Peyer's patch (tissue), 4 donors: Measurements from ENCODE around the gene EPHA2. TPM values are rescaled to one million over a fixed set of nuclear protein-coding genes. Genes with fewer than 3 reads are reported as not detected.

Source experiments
- DNase-seq, 3 donors: peaks; one replicate each; pipeline ENCODE4 v3.0.0-alpha.2; 2017 to 2019
- H3K27ac ChIP-seq, 4 donors: fragments of 200-600 bp; sonication (generic); one replicate each; pipeline ENCODE4 v1.5.1; 2016 to 2019
- H3K27me3 ChIP-seq, 2 donors: fragments of 200-600 bp; sonication (generic); one replicate each; pipeline ENCODE4 v1.5.1; 2019
- H3K36me3 ChIP-seq, 3 donors: fragments of 200-600 bp; sonication (generic); one replicate each; pipeline ENCODE4 v1.5.1; 2016 to 2019
- H3K4me1 ChIP-seq, 4 donors: fragments of 200-600 bp; sonication (generic); one replicate each; pipeline ENCODE4 v1.5.1; 2016 to 2019
- H3K4me3 ChIP-seq, 4 donors: fragments of 200-600 bp; sonication (generic); 1 replicate in 3 of 4; 2 replicates in 1 of 4; pipeline ENCODE4 v1.5.1; 2016 to 2019; ENCODE audit warnings: mild to moderate bottlenecking in 1 of 4
- H3K9me3 ChIP-seq, 4 donors: fragments of 200-600 bp; sonication (generic); one replicate each; pipeline ENCODE4 v1.5.1; 2016 to 2019; ENCODE audit warnings: mild to moderate bottlenecking in 1 of 4
- POLR2A ChIP-seq, 2 donors: fragments of 450-650 bp; IDR thresholded peaks; one replicate each; pipeline ENCODE4 v1.5.1; 2017; ENCODE audit warnings: antibody characterized with exemption in 2 of 2, mild to moderate bottlenecking in 2 of 2, moderate library complexity in 2 of 2
- total RNA-seq, 4 donors: library from RNA; depleted of rRNA; stranded (reverse); fragments of >200 nt; gene quantifications; one replicate each; pipeline ENCODE4 v1.1.0, GENCODE V29; 2016
- TF ChIP-seq, protein P1 (sequence below), 6 experiments: fragments of 450-650 bp in 4 of 6; fragments of 200-600 bp in 2 of 6; sonication (generic) in 1 of 6; IDR thresholded peaks; one replicate each; pipeline ENCODE4 v1.5.1; 2017 to 2019; ENCODE audit warnings: antibody characterized with exemption in 6 of 6, mild to moderate bottlenecking in 3 of 6, moderate library complexity in 1 of 6

Gene EPHA2
- total RNA-seq, 4 donors from 2014 or later: 23.5 to 42.6 (median 35.5) TPM

- Histone ChIP-seq H3K27me3 (no peaks in the 10 kb centered on the region), H3K9me3 (no peaks in the 10 kb centered on the region), H3K27ac (peak overlapping the region in 3 of 4 donors; percentile 46 to 94 (median 47)), H3K4me1 (peaks cover 0 to 37% (median 10%) of the 10 kb centered on the region in 4 donors), H3K4me3 (no peak overlapping the region), H3K36me3 (peaks cover 0 to 25% (median 0%) of the 10 kb centered on the region in 3 donors)
- TF ChIP-seq, protein P1, sequence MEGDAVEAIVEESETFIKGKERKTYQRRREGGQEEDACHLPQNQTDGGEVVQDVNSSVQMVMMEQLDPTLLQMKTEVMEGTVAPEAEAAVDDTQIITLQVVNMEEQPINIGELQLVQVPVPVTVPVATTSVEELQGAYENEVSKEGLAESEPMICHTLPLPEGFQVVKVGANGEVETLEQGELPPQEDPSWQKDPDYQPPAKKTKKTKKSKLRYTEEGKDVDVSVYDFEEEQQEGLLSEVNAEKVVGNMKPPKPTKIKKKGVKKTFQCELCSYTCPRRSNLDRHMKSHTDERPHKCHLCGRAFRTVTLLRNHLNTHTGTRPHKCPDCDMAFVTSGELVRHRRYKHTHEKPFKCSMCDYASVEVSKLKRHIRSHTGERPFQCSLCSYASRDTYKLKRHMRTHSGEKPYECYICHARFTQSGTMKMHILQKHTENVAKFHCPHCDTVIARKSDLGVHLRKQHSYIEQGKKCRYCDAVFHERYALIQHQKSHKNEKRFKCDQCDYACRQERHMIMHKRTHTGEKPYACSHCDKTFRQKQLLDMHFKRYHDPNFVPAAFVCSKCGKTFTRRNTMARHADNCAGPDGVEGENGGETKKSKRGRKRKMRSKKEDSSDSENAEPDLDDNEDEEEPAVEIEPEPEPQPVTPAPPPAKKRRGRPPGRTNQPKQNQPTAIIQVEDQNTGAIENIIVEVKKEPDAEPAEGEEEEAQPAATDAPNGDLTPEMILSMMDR (IDR thresholded peaks at IDR 0.05): no peak
- no peak for TF ChIP-seq POLR2A (IDR thresholded peaks at IDR 0.05)
- DNase-seq: no peak
Measured at GRCh38 chr1:16141573-16142336, 14.1 kb downstream of the EPHA2 start.

GRCh38 chr1:16140068-16140596 lies 15.7 kb downstream of the EPHA2 start:
- TF ChIP-seq, protein P1 (IDR thresholded peaks at IDR 0.05): no peak
- TF ChIP-seq POLR2A (IDR thresholded peaks at IDR 0.05): no peak
- Histone ChIP-seq H3K36me3 (peaks cover 0 to 36% (median 0%) of the 10 kb centered on the region in 3 donors), H3K4me3 (no peak overlapping the region), H3K4me1 (peaks cover 0 to 23% (median 8%) of the 10 kb centered on the region in 4 donors), H3K9me3 (no peaks in the 10 kb centered on the region), H3K27me3 (no peaks in the 10 kb centered on the region), H3K27ac (no peak overlapping the region)
- DNase-seq: no peak

- no peak for TF ChIP-seq POLR2A (IDR thresholded peaks at IDR 0.05)
- TF ChIP-seq, protein P1 (IDR thresholded peaks at IDR 0.05): no peak
- Histone ChIP-seq H3K4me3 (no peak overlapping the region), H3K4me1 (peaks cover 0 to 17% (median 6%) of the 10 kb centered on the region in 4 donors), H3K27ac (peak overlapping the region in 2 of 4 donors; percentile 22 to 35), H3K36me3 (peaks cover 0 to 42% (median 0%) of the 10 kb centered on the region in 3 donors), H3K9me3 (no peaks in the 10 kb centered on the region), H3K27me3 (no peaks in the 10 kb centered on the region)
- DNase-seq: no peak
Measured at GRCh38 chr1:16139473-16139962, 16.4 kb downstream of the EPHA2 start.

- peaks cover 0 to 10% (median 0%) of the 10 kb centered on the region in 4 donors for H3K4me1 ChIP-seq
- TF ChIP-seq POLR2A (IDR thresholded peaks at IDR 0.05): no peak
- TF ChIP-seq, protein P1 (IDR thresholded peaks at IDR 0.05): no peak
- peaks cover 0 to 50% (median 0%) of the 10 kb centered on the region in 3 donors for H3K36me3 ChIP-seq
- no peak overlapping the region for H3K4me3 ChIP-seq
- H3K27me3 ChIP-seq: no peaks in the 10 kb centered on the region
- H3K27ac ChIP-seq: peak overlapping the region in 2 of 4 donors; percentile 22 to 35
- DNase-seq: no peak
- H3K9me3 ChIP-seq: no peaks in the 10 kb centered on the region
Measured at GRCh38 chr1:16138772-16139221, 17.1 kb downstream of the EPHA2 start.

GRCh38 chr1:16137890-16138467 lies 17.9 kb downstream of the EPHA2 start:
- DNase-seq: no peak
- Histone ChIP-seq H3K27ac (no peak overlapping the region), H3K4me3 (no peak overlapping the region), H3K9me3 (no peaks in the 10 kb centered on the region), H3K4me1 (peaks cover 0 to 10% (median 0%) of the 10 kb centered on the region in 4 donors), H3K27me3 (no peaks in the 10 kb centered on the region), H3K36me3 (peaks cover 0 to 58% (median 0%) of the 10 kb centered on the region in 3 donors)
- TF ChIP-seq, protein P1 (IDR thresholded peaks at IDR 0.05): no peak
- no peak for TF ChIP-seq POLR2A (IDR thresholded peaks at IDR 0.05)
